PC-3 (cell line): Measurements from ENCODE around the gene NTRK2. TPM values are rescaled to one million over a fixed set of nuclear protein-coding genes. Genes with fewer than 3 reads are reported as not detected.

Experiments used
- ATAC-seq: fragments of 200-7000 bp; cut with Tn5 transposase; 2 replicates; pipeline ENCODE4 v1.9.1; 2020; ENCODE audit warnings: mild to moderate bottlenecking, moderate library complexity
- BruUV-seq: library from RNA; stranded (reverse); fragments of 400-500 nt; replicated peaks from 2 replicates; lab custom pipeline; 2021; lab: Mats Ljungman, UMichigan
- CTCF ChIA-PET: fragments of 300-600 bp; sonication (Branson Sonifier 250); formaldehyde crosslinking; loops from one replicate; lab custom pipeline; 2022; ENCODE audit warnings: antibody characterized with exemption; lab: Charles Lee
- POLR2A ChIA-PET: fragments of 300-600 bp; sonication (Branson Sonifier 250); formaldehyde crosslinking; loops from one replicate; lab custom pipeline; 2022; ENCODE audit warnings: antibody characterized with exemption; ENCODE audit not compliant: unreplicated experiment; lab: Charles Lee
- DNase-seq: peaks from one replicate; pipeline ENCODE4 v3.0.0-alpha.2; 2015
- H2AFZ ChIP-seq: fragments of 300-600 bp; sonication (generic); 2 replicates; pipeline ENCODE4 v1.6.0; 2016; ENCODE audit warnings: antibody characterized with exemption, low read length
- H3F3A ChIP-seq: fragments of 300-600 bp; sonication (generic); one replicate; pipeline ENCODE4 v1.6.0; 2017; ENCODE audit warnings: antibody characterized with exemption, low read length, control low read depth, mild to moderate bottlenecking; ENCODE audit not compliant: unreplicated experiment
- H3K27ac ChIP-seq: fragments of 300-600 bp; sonication (generic); 2 replicates; pipeline ENCODE4 v1.5.1; 2016; ENCODE audit warnings: mild to moderate bottlenecking, low read length
- H3K27me3 ChIP-seq: fragments of 300-600 bp; sonication (generic); 2 replicates; pipeline ENCODE4 v1.6.1; 2016; ENCODE audit warnings: low read length, mixed read lengths
- H3K36me3 ChIP-seq: fragments of 300-600 bp; sonication (generic); 2 replicates; pipeline ENCODE4 v1.6.1; 2016; ENCODE audit warnings: low read depth, mixed run types, low read length, mixed read lengths
- H3K4me1 ChIP-seq: fragments of 300-600 bp; sonication (generic); 2 replicates; pipeline ENCODE4 v1.5.1; 2016; ENCODE audit warnings: low read length; ENCODE audit not compliant: insufficient read depth
- H3K4me2 ChIP-seq: fragments of 300-600 bp; sonication (generic); 2 replicates; pipeline ENCODE4 v1.6.0; 2016; ENCODE audit warnings: low read length
- H3K4me3 ChIP-seq: fragments of 300-600 bp; sonication (generic); 2 replicates; pipeline ENCODE4 v1.5.1; 2016; ENCODE audit warnings: mild to moderate bottlenecking, low read length, mixed read lengths
- H3K79me2 ChIP-seq: fragments of 300-600 bp; sonication (generic); 2 replicates; pipeline ENCODE4 v1.6.1; 2017; ENCODE audit warnings: low read length, mixed read lengths
- H3K9ac ChIP-seq: fragments of 300-600 bp; sonication (generic); 2 replicates; pipeline ENCODE4 v1.6.0; 2016; ENCODE audit warnings: mild to moderate bottlenecking, low read length
- H3K9me2 ChIP-seq: fragments of 300-600 bp; sonication (generic); replicated peaks from 2 replicates; pipeline ENCODE4 v1.6.1; 2016; ENCODE audit warnings: mixed run types, low read length, mixed read lengths
- H3K9me3 ChIP-seq: fragments of 300-600 bp; sonication (generic); 2 replicates; pipeline ENCODE4 v1.6.1; 2016; ENCODE audit warnings: low read length, mixed read lengths
- H4K20me1 ChIP-seq: fragments of 300-600 bp; sonication (generic); 2 replicates; pipeline ENCODE4 v1.6.1; 2016; ENCODE audit warnings: low read length, mixed read lengths
- CTCF ChIP-seq: fragments of 300-600 bp; sonication (generic); conservative IDR thresholded peaks from 2 replicates; pipeline ENCODE4 v1.5.1; 2017; ENCODE audit warnings: antibody characterized with exemption, low read depth, mild to moderate bottlenecking, low read length
- EZH2 ChIP-seq: fragments of 300-600 bp; sonication (generic); IDR thresholded peaks from one replicate; pipeline ENCODE4 v1.6.1; 2017; ENCODE audit warnings: antibody characterized with exemption, mild to moderate bottlenecking, low read length; ENCODE audit not compliant: unreplicated experiment
- EZH2phosphoT487 ChIP-seq: fragments of 300-600 bp; sonication (generic); IDR thresholded peaks from 2 replicates; pipeline ENCODE4 v1.6.1; 2018; ENCODE audit warnings: mild to moderate bottlenecking, antibody characterized with exemption, low read length, borderline replicate concordance
- intact Hi-C: fragments of 100-400 bp; cut with micrococcal nuclease; formaldehyde crosslinking; loops from 2 replicates; pipeline ENCODE4 v1.9.0; 2023
- total RNA-seq: library from RNA; depleted of rRNA; stranded (reverse); fragments of >200 nt; gene quantifications from 2 replicates; pipeline ENCODE4 v1.2.3, GENCODE V29; 2014

The NTRK2 gene
- total RNA-seq, 1 experiment from 2014 or later, result not detected

GRCh38 chr9:84744726-84745125, 75.2 kb downstream of the NTRK2 start:
- CTCF ChIA-PET, result no interaction called here
- Histone ChIP-seq H3K9me3 (no peaks in the 10 kb centered on the region), H3K9me2 (no peaks in the 10 kb centered on the region), H3K9ac (no peak overlapping the region), H3K4me3 (no peak overlapping the region), H3K4me1 (no peaks in the 10 kb centered on the region), H3K79me2 (no peaks in the 10 kb centered on the region), H3K27me3 (0 out of 2 replicates have a peak, but pooled peaks cover 3% of the 10 kb centered on the region), H3F3A (no peaks in the 10 kb centered on the region), H3K27ac (no peak overlapping the region), H2AFZ (no peak overlapping the region), H3K4me2 (no peak overlapping the region), H4K20me1 (no peaks in the 10 kb centered on the region), H3K36me3 (no peaks in the 10 kb centered on the region)
- POLR2A ChIA-PET, result no interaction called here
- TF ChIP-seq EZH2phosphoT487, result no peak
- no peak for TF ChIP-seq EZH2
- no peak for TF ChIP-seq CTCF
- no TSS peak for BruUV-seq
- intact Hi-C loops, result no loop called here
- ATAC-seq, result no peak
- DNase-seq, result no peak

GRCh38 chr9:84748112-84748511, 78.6 kb downstream of the NTRK2 start:
- CTCF ChIA-PET, result no interaction called here
- 0 out of 2 replicates have a peak, but pooled peaks cover 3% of the 10 kb centered on the region for H3K27me3 ChIP-seq
- H3K79me2 ChIP-seq, result no peaks in the 10 kb centered on the region
- H3K36me3 ChIP-seq, result no peaks in the 10 kb centered on the region
- H3K4me2 ChIP-seq, result no peak overlapping the region
- no peaks in the 10 kb centered on the region for H3K9me2 ChIP-seq
- H3F3A ChIP-seq, result no peaks in the 10 kb centered on the region
- POLR2A ChIA-PET, result no interaction called here
- H3K9ac ChIP-seq, result no peak overlapping the region
- no peaks in the 10 kb centered on the region for H3K9me3 ChIP-seq
- ATAC-seq (no peak), DNase-seq (no peak)
- no peaks in the 10 kb centered on the region for H4K20me1 ChIP-seq
- intact Hi-C loops, result no loop called here
- no TSS peak for BruUV-seq
- H3K4me1 ChIP-seq, result no peaks in the 10 kb centered on the region
- H3K4me3 ChIP-seq, result no peak overlapping the region
- TF ChIP-seq CTCF (no peak), EZH2phosphoT487 (no peak), EZH2 (no peak)
- no peak overlapping the region for H2AFZ ChIP-seq
- no peak overlapping the region for H3K27ac ChIP-seq

- TF ChIP-seq EZH2phosphoT487 (no peak), EZH2 (no peak), CTCF (no peak)
- Histone ChIP-seq H3K36me3 (no peaks in the 10 kb centered on the region), H3K4me3 (no peak overlapping the region), H3K4me2 (no peak overlapping the region), H3K27ac (no peak overlapping the region), H3K4me1 (no peaks in the 10 kb centered on the region), H3F3A (no peaks in the 10 kb centered on the region), H3K79me2 (no peaks in the 10 kb centered on the region), H3K9ac (no peak overlapping the region), H3K9me3 (no peaks in the 10 kb centered on the region), H3K9me2 (no peaks in the 10 kb centered on the region), H3K27me3 (no peaks in the 10 kb centered on the region), H4K20me1 (no peaks in the 10 kb centered on the region), H2AFZ (no peak overlapping the region)
- ATAC-seq (no peak), DNase-seq (no peak)
- intact Hi-C loops, result no loop called here
- BruUV-seq, result no TSS peak
- ChIA-PET CTCF (no interaction called here), POLR2A (no interaction called here)
Measured at GRCh38 chr9:84750152-84750865, 80.8 kb downstream of the NTRK2 start.
